Measurements from ENCODE around the gene PDE10A.

GRCh38 chr6:165605901-165606739 lies 56.9 kb downstream of the PDE10A start:
- TF ChIP-seq YY1 (IDR thresholded peaks at IDR 0.05; ENCODE audit: insufficient read depth, insufficient read length) (no peak), ZNF274 (IDR thresholded peaks at IDR 0.05; ENCODE audit: low read depth, low read length) (no peak)

All from NT2/D1 (cell line).